WTC11 (cell line): Measurements from ENCODE around the gene CFL1. TPM values are rescaled to one million over a fixed set of nuclear protein-coding genes. Genes with fewer than 3 reads are reported as not detected.

Experiments used
- ATAC-seq: fragments of 200-7000 bp; cut with Tn5 transposase; 2 replicates; pipeline ENCODE4 v1.10.0; 2021; ENCODE audit warnings: mild to moderate bottlenecking, moderate library complexity
- CTCF ChIA-PET: fragments of 300-600 bp; sonication (Branson Sonifier 250); formaldehyde crosslinking; loops from one replicate; lab custom pipeline; 2021; ENCODE audit warnings: antibody characterized with exemption; lab: Charles Lee
- POLR2A ChIA-PET: fragments of 350-600 bp; sonication (Branson Sonifier 250); formaldehyde crosslinking; loops from one replicate; lab custom pipeline; 2021; ENCODE audit warnings: antibody characterized with exemption; lab: Charles Lee
- DNase-seq: peaks from one replicate; pipeline ENCODE4 v3.0.0; 2021; ENCODE audit warnings: low spot score
- H3K27ac Mint-ChIP-seq: 2 replicates; pipeline ENCODE4 v1.8.0; 2021; ENCODE audit warnings: mixed read lengths
- H3K27me3 Mint-ChIP-seq: 2 replicates; pipeline ENCODE4 v1.8.0; 2021; ENCODE audit warnings: low read depth, mild to moderate bottlenecking, moderate library complexity, mixed read lengths
- H3K36me3 Mint-ChIP-seq: 2 replicates; pipeline ENCODE4 v1.8.0; 2021; ENCODE audit warnings: mixed read lengths
- H3K4me1 Mint-ChIP-seq: 2 replicates; pipeline ENCODE4 v1.8.0; 2022; ENCODE audit warnings: mixed read lengths
- H3K4me3 Mint-ChIP-seq: 2 replicates; pipeline ENCODE4 v1.8.0; 2021; ENCODE audit warnings: mild to moderate bottlenecking, moderate library complexity, mixed read lengths
- H3K9me3 Mint-ChIP-seq: 2 replicates; pipeline ENCODE4 v1.8.0; 2021; ENCODE audit warnings: mixed read lengths
- FOXP1 ChIP-seq: sonication (generic); formaldehyde crosslinking; IDR thresholded peaks from 2 replicates; pipeline ENCODE4 v1.8.0; 2022; ENCODE audit warnings: missing genetic modification reagents, mild to moderate bottlenecking, moderate library complexity, borderline replicate concordance
- IRF2 ChIP-seq: sonication (generic); formaldehyde crosslinking; IDR thresholded peaks from 2 replicates; pipeline ENCODE4 v1.8.0; 2022; ENCODE audit warnings: low read depth, missing genetic modification reagents, borderline replicate concordance
- KAT7 ChIP-seq: sonication (generic); formaldehyde crosslinking; IDR thresholded peaks from 2 replicates; pipeline ENCODE4 v1.8.1; 2023; ENCODE audit warnings: missing genetic modification reagents, mild to moderate bottlenecking, borderline replicate concordance
- MXD4 ChIP-seq: fragments of 250-450 bp; sonication (Bioruptor Pico); IDR thresholded peaks from 2 replicates; pipeline ENCODE4 v1.8.0; 2021; ENCODE audit warnings: mild to moderate bottlenecking, moderate library complexity, borderline replicate concordance
- NFATC4 ChIP-seq: fragments of 250-450 bp; sonication (Bioruptor Pico); IDR thresholded peaks from 2 replicates; pipeline ENCODE4 v1.9.0; 2021; ENCODE audit warnings: mild to moderate bottlenecking
- NR2C2 ChIP-seq: sonication (generic); formaldehyde crosslinking; IDR thresholded peaks from 2 replicates; pipeline ENCODE4 v1.8.0; 2022; ENCODE audit warnings: mild to moderate bottlenecking, missing genetic modification reagents
- NR3C1 ChIP-seq: sonication (generic); formaldehyde crosslinking; conservative IDR thresholded peaks from 2 replicates; pipeline ENCODE4 v1.8.1; 2023; ENCODE audit warnings: low read depth, mild to moderate bottlenecking, missing genetic modification reagents
- SMAD3 ChIP-seq: sonication (generic); formaldehyde crosslinking; IDR thresholded peaks from 2 replicates; pipeline ENCODE4 v1.8.0; 2022; ENCODE audit warnings: missing genetic modification reagents, mild to moderate bottlenecking, borderline replicate concordance
- TCF7 ChIP-seq: sonication (generic); formaldehyde crosslinking; IDR thresholded peaks from 2 replicates; pipeline ENCODE4 v1.8.0; 2022; ENCODE audit warnings: mild to moderate bottlenecking, low read depth, missing genetic modification reagents, moderate library complexity
- TEAD1 ChIP-seq: sonication (generic); formaldehyde crosslinking; IDR thresholded peaks from 2 replicates; pipeline ENCODE4 v1.8.0; 2022; ENCODE audit warnings: mild to moderate bottlenecking, missing genetic modification reagents
- TEAD4 ChIP-seq: sonication (generic); formaldehyde crosslinking; IDR thresholded peaks from 2 replicates; pipeline ENCODE4 v1.8.0; 2022; ENCODE audit warnings: mild to moderate bottlenecking, missing genetic modification reagents
- TP53 ChIP-seq: sonication (generic); formaldehyde crosslinking; IDR thresholded peaks from 2 replicates; pipeline ENCODE4 v1.8.1; 2023; ENCODE audit warnings: mild to moderate bottlenecking, missing genetic modification reagents
- ZBTB21 ChIP-seq: sonication (generic); formaldehyde crosslinking; IDR thresholded peaks from 2 replicates; pipeline ENCODE4 v1.8.1; 2023; ENCODE audit warnings: mild to moderate bottlenecking, missing genetic modification reagents, borderline replicate concordance
- ZNF121 ChIP-seq: sonication (generic); formaldehyde crosslinking; IDR thresholded peaks from 2 replicates; pipeline ENCODE4 v1.8.0; 2023; ENCODE audit warnings: missing genetic modification reagents
- ZNF138 ChIP-seq: sonication (generic); formaldehyde crosslinking; conservative IDR thresholded peaks from 2 replicates; pipeline ENCODE4 v1.8.1; 2022; ENCODE audit warnings: mild to moderate bottlenecking, moderate library complexity, missing genetic modification reagents
- total RNA-seq: library from RNA; stranded (reverse); gene quantifications from 3 replicates; pipeline ENCODE4 v1.2.3, GENCODE V29; 2021
- TF ChIP-seq, protein P1 (sequence below): sonication (generic); formaldehyde crosslinking; conservative IDR thresholded peaks from 2 replicates; pipeline ENCODE4 v1.8.1; 2023; ENCODE audit warnings: mild to moderate bottlenecking, low read depth, missing genetic modification reagents, moderate library complexity
- TF ChIP-seq, protein P2 (sequence below): sonication (generic); formaldehyde crosslinking; IDR thresholded peaks from 2 replicates; pipeline ENCODE4 v1.8.0; 2022; ENCODE audit warnings: mild to moderate bottlenecking, missing genetic modification reagents
- TF ChIP-seq, protein P3 (sequence below): sonication (generic); formaldehyde crosslinking; IDR thresholded peaks from 2 replicates; pipeline ENCODE4 v1.8.1; 2022; ENCODE audit warnings: mild to moderate bottlenecking, moderate library complexity, missing genetic modification reagents
- TF ChIP-seq, protein P4 (sequence below): sonication (generic); formaldehyde crosslinking; IDR thresholded peaks from 2 replicates; pipeline ENCODE4 v1.8.1; 2023; ENCODE audit warnings: mild to moderate bottlenecking, missing genetic modification reagents
- TF ChIP-seq, protein P5 (sequence below): sonication (generic); formaldehyde crosslinking; IDR thresholded peaks from 2 replicates; pipeline ENCODE4 v1.8.1; 2023; ENCODE audit warnings: mild to moderate bottlenecking, missing genetic modification reagents

The CFL1 gene
- total RNA-seq, 1 experiment from 2014 or later, result 1,073 TPM

DNA sequence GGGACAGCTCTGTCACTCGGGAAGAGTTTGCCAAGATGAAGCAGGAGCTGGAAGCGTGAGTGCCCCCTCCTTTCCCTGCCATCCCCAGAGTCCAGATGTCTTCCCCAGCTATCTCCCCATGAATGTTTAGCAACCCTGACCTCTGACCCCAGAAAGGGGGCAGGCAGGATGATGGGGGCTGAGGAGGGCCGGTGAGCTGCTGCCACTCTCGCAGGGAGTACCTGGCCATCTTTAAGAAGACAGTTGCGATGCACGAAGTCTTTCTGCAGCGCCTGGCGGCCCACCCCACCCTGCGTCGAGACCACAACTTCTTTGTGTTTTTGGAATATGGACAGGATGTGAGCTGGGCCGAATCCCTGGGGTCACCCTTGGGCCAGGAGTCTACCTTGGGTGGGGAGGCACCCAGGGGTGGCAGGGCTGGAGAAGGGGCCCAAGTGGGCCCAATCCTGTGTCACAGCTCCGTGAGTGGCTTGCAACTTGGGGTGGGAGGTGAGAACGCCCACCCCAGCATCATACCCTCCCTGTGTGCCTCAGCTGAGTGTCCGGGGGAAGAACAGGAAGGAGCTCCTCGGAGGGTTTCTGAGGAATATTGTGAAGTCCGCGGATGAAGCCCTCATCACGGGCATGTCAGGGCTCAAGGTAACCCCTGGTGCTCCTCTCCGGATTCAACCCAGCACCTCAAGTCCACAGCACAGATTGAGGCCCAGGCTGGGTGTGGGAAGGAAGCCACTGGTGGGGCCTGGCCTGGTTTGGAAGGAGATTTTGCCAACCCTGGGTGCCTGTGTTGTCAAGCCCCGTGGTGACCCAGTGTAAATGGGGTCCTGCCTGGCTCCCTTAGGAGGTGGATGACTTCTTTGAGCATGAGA, 7.5 kb downstream of the CFL1 start:
- H3K4me1 Mint-ChIP-seq, result peaks cover 14% of the 10 kb centered on the region
- DNase-seq (no peak), ATAC-seq (no peak)
- TF ChIP-seq, protein P1, sequence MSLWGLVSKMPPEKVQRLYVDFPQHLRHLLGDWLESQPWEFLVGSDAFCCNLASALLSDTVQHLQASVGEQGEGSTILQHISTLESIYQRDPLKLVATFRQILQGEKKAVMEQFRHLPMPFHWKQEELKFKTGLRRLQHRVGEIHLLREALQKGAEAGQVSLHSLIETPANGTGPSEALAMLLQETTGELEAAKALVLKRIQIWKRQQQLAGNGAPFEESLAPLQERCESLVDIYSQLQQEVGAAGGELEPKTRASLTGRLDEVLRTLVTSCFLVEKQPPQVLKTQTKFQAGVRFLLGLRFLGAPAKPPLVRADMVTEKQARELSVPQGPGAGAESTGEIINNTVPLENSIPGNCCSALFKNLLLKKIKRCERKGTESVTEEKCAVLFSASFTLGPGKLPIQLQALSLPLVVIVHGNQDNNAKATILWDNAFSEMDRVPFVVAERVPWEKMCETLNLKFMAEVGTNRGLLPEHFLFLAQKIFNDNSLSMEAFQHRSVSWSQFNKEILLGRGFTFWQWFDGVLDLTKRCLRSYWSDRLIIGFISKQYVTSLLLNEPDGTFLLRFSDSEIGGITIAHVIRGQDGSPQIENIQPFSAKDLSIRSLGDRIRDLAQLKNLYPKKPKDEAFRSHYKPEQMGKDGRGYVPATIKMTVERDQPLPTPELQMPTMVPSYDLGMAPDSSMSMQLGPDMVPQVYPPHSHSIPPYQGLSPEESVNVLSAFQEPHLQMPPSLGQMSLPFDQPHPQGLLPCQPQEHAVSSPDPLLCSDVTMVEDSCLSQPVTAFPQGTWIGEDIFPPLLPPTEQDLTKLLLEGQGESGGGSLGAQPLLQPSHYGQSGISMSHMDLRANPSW (CRISPR knock-in tag), result no peak
- TF ChIP-seq FOXP1 (no peak), TEAD4 (CRISPR knock-in tag) (no peak), TEAD1 (no peak)
- H3K4me3 Mint-ChIP-seq, result no peak overlapping the region
- peaks cover 12% of the 10 kb centered on the region for H3K27me3 Mint-ChIP-seq
- H3K27ac Mint-ChIP-seq, result no peak overlapping the region
- peaks cover 38% of the 10 kb centered on the region for H3K36me3 Mint-ChIP-seq
- POLR2A ChIA-PET, result interaction anchor here (0.5 to 3.5 kb wide), 13 partner anchors 10 to 259 kb away, joined by 3 to 38 read pairs (median 4); partner anchors contain the start of genes EFEMP2, FIBP, MUS81 and SNX32
- H3K9me3 Mint-ChIP-seq, result peaks cover 6% of the 10 kb centered on the region; the same call in 1 of the 2 replicates
- CTCF ChIA-PET, result interaction anchor here (0.6 to 6.3 kb wide), 37 partner anchors 10 to 310 kb away, joined by 3 to 134 read pairs (median 5); partner anchors contain the start of genes AP5B1, BANF1, CCDC85B and EIF1AD

DNA sequence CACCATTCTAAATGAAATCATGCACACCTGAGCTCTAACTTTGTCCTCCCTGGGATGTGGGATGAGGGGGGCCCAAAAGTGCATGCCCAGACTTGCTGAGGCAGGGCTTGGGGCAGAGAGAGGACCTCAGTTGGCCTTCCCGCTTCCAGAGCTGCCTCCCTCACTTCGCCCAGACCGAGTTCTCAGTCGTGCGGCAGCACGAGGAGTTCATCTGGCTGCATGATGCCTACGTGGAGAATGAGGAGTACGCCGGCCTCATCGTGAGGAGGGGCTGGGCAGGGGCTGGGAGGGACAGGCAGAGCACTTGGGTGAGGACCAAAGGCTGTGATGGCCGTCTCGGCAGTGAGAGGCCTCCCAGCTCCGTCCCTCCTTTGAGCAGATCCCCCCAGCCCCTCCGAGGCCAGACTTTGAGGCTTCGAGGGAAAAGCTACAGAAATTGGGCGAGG, 8.2 kb downstream of the CFL1 start:
- no peak for DNase-seq
- TF ChIP-seq SMAD3 (CRISPR knock-in tag) (no peak), ZNF121 (0 out of 2 replicates have a peak, but pooled peaks have one; percentile 2)
- no peak overlapping the region for H3K27ac Mint-ChIP-seq

DNA sequence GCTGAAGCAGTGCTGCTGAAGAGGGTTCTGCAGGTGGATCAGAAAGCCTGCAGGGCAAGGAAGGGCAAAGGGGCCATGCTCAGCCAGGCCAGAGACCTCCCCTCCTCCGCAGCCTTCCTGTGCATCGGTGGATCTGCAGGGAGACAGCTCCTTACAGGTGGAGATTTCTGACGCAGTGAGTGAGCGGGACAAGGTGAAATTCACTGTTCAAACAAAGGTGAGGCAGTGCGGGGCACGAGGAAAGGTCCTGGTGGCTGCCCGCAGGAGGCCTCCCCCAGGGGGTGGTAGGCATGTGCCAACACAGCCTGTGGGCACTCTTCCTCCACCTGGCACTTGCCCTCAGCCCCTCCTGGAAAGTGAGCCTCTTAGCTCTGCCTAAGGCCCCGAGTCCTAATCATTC, 8.6 kb downstream of the CFL1 start:
- peaks cover 12% of the 10 kb centered on the region for H3K4me1 Mint-ChIP-seq
- ATAC-seq, result no peak
- H3K27me3 Mint-ChIP-seq, result peaks cover 13% of the 10 kb centered on the region
- no peak for DNase-seq
- CTCF ChIA-PET, result interaction anchor here (1.1 to 6.3 kb wide), 13 partner anchors 11 to 173 kb away, joined by 3 to 134 read pairs (median 11); partner anchors contain the start of genes AP5B1, CCDC85B, FIBP and KAT5
- H3K9me3 Mint-ChIP-seq, result peaks cover 6% of the 10 kb centered on the region; the same call in 1 of the 2 replicates
- no peak overlapping the region for H3K4me3 Mint-ChIP-seq
- peaks cover 29% of the 10 kb centered on the region for H3K36me3 Mint-ChIP-seq
- POLR2A ChIA-PET, result interaction anchor here (1.0 to 3.5 kb wide), 4 partner anchors 11 to 51 kb away, joined by 3 to 38 read pairs (median 4); partner anchors contain the start of genes FIBP, MUS81 and SNX32
- TF ChIP-seq, protein P2, sequence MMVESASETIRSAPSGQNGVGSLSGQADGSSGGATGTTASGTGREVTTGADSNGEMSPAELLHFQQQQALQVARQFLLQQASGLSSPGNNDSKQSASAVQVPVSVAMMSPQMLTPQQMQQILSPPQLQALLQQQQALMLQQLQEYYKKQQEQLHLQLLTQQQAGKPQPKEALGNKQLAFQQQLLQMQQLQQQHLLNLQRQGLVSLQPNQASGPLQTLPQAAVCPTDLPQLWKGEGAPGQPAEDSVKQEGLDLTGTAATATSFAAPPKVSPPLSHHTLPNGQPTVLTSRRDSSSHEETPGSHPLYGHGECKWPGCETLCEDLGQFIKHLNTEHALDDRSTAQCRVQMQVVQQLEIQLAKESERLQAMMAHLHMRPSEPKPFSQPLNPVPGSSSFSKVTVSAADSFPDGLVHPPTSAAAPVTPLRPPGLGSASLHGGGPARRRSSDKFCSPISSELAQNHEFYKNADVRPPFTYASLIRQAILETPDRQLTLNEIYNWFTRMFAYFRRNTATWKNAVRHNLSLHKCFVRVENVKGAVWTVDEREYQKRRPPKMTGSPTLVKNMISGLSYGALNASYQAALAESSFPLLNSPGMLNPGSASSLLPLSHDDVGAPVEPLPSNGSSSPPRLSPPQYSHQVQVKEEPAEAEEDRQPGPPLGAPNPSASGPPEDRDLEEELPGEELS (CRISPR knock-in tag), result no peak
- TF ChIP-seq NFATC4 (CRISPR knock-in tag) (no peak), MXD4 (no peak), TCF7 (no peak), KAT7 (CRISPR knock-in tag) (no peak), ZBTB21 (no peak), TP53 (CRISPR knock-in tag) (no peak), IRF2 (no peak), ZNF121 (no peak), NR2C2 (CRISPR knock-in tag) (no peak), ZNF138 (CRISPR knock-in tag) (no peak), NR3C1 (CRISPR knock-in tag) (no peak), TEAD4 (CRISPR knock-in tag) (no peak)
- TF ChIP-seq, protein P3, sequence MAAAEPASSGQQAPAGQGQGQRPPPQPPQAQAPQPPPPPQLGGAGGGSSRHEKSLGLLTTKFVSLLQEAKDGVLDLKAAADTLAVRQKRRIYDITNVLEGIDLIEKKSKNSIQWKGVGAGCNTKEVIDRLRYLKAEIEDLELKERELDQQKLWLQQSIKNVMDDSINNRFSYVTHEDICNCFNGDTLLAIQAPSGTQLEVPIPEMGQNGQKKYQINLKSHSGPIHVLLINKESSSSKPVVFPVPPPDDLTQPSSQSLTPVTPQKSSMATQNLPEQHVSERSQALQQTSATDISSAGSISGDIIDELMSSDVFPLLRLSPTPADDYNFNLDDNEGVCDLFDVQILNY (CRISPR knock-in tag), result no peak
- TF ChIP-seq, protein P4, sequence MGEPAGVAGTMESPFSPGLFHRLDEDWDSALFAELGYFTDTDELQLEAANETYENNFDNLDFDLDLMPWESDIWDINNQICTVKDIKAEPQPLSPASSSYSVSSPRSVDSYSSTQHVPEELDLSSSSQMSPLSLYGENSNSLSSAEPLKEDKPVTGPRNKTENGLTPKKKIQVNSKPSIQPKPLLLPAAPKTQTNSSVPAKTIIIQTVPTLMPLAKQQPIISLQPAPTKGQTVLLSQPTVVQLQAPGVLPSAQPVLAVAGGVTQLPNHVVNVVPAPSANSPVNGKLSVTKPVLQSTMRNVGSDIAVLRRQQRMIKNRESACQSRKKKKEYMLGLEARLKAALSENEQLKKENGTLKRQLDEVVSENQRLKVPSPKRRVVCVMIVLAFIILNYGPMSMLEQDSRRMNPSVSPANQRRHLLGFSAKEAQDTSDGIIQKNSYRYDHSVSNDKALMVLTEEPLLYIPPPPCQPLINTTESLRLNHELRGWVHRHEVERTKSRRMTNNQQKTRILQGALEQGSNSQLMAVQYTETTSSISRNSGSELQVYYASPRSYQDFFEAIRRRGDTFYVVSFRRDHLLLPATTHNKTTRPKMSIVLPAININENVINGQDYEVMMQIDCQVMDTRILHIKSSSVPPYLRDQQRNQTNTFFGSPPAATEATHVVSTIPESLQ (CRISPR knock-in tag), result no peak
- TF ChIP-seq, protein P5, sequence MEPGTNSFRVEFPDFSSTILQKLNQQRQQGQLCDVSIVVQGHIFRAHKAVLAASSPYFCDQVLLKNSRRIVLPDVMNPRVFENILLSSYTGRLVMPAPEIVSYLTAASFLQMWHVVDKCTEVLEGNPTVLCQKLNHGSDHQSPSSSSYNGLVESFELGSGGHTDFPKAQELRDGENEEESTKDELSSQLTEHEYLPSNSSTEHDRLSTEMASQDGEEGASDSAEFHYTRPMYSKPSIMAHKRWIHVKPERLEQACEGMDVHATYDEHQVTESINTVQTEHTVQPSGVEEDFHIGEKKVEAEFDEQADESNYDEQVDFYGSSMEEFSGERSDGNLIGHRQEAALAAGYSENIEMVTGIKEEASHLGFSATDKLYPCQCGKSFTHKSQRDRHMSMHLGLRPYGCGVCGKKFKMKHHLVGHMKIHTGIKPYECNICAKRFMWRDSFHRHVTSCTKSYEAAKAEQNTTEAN (CRISPR knock-in tag), result no peak
- no peak overlapping the region for H3K27ac Mint-ChIP-seq

More for the DNA sequence above, 8.2 kb downstream of the CFL1 start:
- ATAC-seq, result no peak
- Mint-ChIP-seq H3K27me3 (peaks cover 13% of the 10 kb centered on the region), H3K4me1 (peaks cover 14% of the 10 kb centered on the region), H3K4me3 (no peak overlapping the region), H3K9me3 (peaks cover 6% of the 10 kb centered on the region; the same call in 1 of the 2 replicates), H3K36me3 (peaks cover 33% of the 10 kb centered on the region)
- POLR2A ChIA-PET, result interaction anchor here (0.7 to 3.5 kb wide), 6 partner anchors 10 to 51 kb away, joined by 3 to 38 read pairs (median 4); partner anchors contain the start of genes FIBP, MUS81 and SNX32
- CTCF ChIA-PET, result interaction anchor here (0.6 to 6.3 kb wide), 12 partner anchors 10 to 173 kb away, joined by 3 to 134 read pairs (median 10); partner anchors contain the start of genes AP5B1, CCDC85B, FIBP and KAT5
